ENCODE results near the gene THBS3. TPM values are rescaled to one million over a fixed set of nuclear protein-coding genes. Genes with fewer than 3 reads are reported as not detected.
A peak's percentile ranks its signal among the peaks of the same experiment; 100 is the strongest.
"Not testable (repeated sequence)": the region's sequence is repeated elsewhere in the genome, so short reads cannot be mapped to it uniquely, and the experiment has no call there.

Gene THBS3
- total RNA-seq: 10 to 100 TPM; 17.9 to 18.6 TPM
- long read RNA-seq, partial matches to known transcripts: 1 of 6 reads
- long read RNA-seq, other reads (novel, unspliced or antisense): 2 of 6 reads

GRCh38 chr1:155207806-155208540, at the start of gene THBS3:
TSS of gene THBS3 (minus strand) at chr1:155207897. CDS start at chr1:155207876, 21 bp downstream.
- peak; percentile 71 for DNase-seq
- intact Hi-C loops (cut with DNase I): no loop called here
- ATAC-seq: peak; percentile 10 to 23

- ATAC-seq: peak; percentile 0 to 7
- no peak for DNase-seq
- intact Hi-C loops (cut with DNase I): no loop called here
Observed at GRCh38 chr1:155256058-155256852, 48.6 kb upstream of the THBS3 start.

- ATAC-seq: peak; percentile 92 to 94
- intact Hi-C loops (cut with DNase I): no loop called here
- DNase-seq: peak; percentile 92
Observed at GRCh38 chr1:155255243-155256007, 47.7 kb upstream of the THBS3 start, which contains the start of gene ENTREP3. TSS of gene ENTREP3 (minus strand) at chr1:155255483. CDS start at chr1:155254877, 606 bp downstream.

GRCh38 chr1:155254714-155255242, 47.1 kb upstream of the THBS3 start:
- DNase-seq: peak; percentile 45
- ATAC-seq: peak; percentile 13 to 17
- intact Hi-C loops (cut with DNase I): loop anchor here (5.0 kb wide), 2 partner anchors 68 to 338 kb away; partner anchors contain the start of gene RUSC1 (in 1 of the 2)

- ATAC-seq: no peak
- intact Hi-C loops (cut with DNase I): loop anchor here (5.0 kb wide), 2 partner anchors 68 to 338 kb away; partner anchors contain the start of gene RUSC1 (in 1 of the 2)
- DNase-seq: no peak
Observed at GRCh38 chr1:155254228-155254713, 46.6 kb upstream of the THBS3 start.

GRCh38 chr1:155253797-155254196, 46.1 kb upstream of the THBS3 start:
- intact Hi-C loops (cut with DNase I): loop anchor here (5.0 kb wide), 2 partner anchors 69 to 339 kb away; partner anchors contain the start of gene RUSC1 (in 1 of the 2)
- DNase-seq: no peak

GRCh38 chr1:155253208-155253607, 45.5 kb upstream of the THBS3 start:
- ATAC-seq (no peak), DNase-seq (no peak)
- intact Hi-C loops (cut with DNase I): loop anchor here (5.0 kb wide), 2 partner anchors 69 to 339 kb away; partner anchors contain the start of gene RUSC1 (in 1 of the 2)

More at GRCh38 chr1:155253797-155254196, 46.1 kb upstream of the THBS3 start:
- no peak for ATAC-seq

GRCh38 chr1:155251566-155251965, 43.9 kb upstream of the THBS3 start:
- intact Hi-C loops (cut with DNase I): loop anchor here (5.0 kb wide), 2 partner anchors 71 to 341 kb away; partner anchors contain the start of gene RUSC1 (in 1 of the 2)
- ATAC-seq (no peak), DNase-seq (no peak)

GRCh38 chr1:155250633-155251449, 43.1 kb upstream of the THBS3 start:
- ATAC-seq: peak; percentile 80 to 87
- intact Hi-C loops (cut with DNase I): loop anchor here (5.0 kb wide), 2 partner anchors 71 to 341 kb away; partner anchors contain the start of gene RUSC1 (in 1 of the 2)
- peak; percentile 95 for DNase-seq

- intact Hi-C loops (cut with DNase I): loop anchor here (5.0 kb wide), 2 partner anchors 72 to 342 kb away; partner anchors contain the start of gene RUSC1 (in 1 of the 2)
- no peak for ATAC-seq
Observed at GRCh38 chr1:155250246-155250632, 42.5 kb upstream of the THBS3 start.

GRCh38 chr1:155247667-155248553, 40.2 kb upstream of the THBS3 start:
- DNase-seq (no peak), ATAC-seq (no peak)
- intact Hi-C loops (cut with DNase I): no loop called here

More at GRCh38 chr1:155250246-155250632, 42.5 kb upstream of the THBS3 start:
- peak; percentile 33 for DNase-seq

- intact Hi-C loops (cut with DNase I); ATAC-seq; DNase-seq: not testable (repeated sequence)
Observed at GRCh38 chr1:155246796-155247195, 39.1 kb upstream of the THBS3 start.

GRCh38 chr1:155245163-155245524, 37.4 kb upstream of the THBS3 start:
- intact Hi-C loops (cut with DNase I): no loop called here
- ATAC-seq: no peak
- no peak for DNase-seq

GRCh38 chr1:155244368-155245162, 36.9 kb upstream of the THBS3 start:
- DNase-seq (peak; percentile 98), ATAC-seq (peak; percentile 95 to 96)
- intact Hi-C loops (cut with DNase I): loop anchor here in 1 of 2 donors (1.0 kb wide), 1 partner anchor 80 kb away; no protein-coding TSS in a partner anchor

- intact Hi-C loops (cut with DNase I): no loop called here
- DNase-seq: no peak
- no peak for ATAC-seq
Observed at GRCh38 chr1:155242805-155243358, 35.2 kb upstream of the THBS3 start.
